CD14-positive monocyte (primary cell): ENCODE measurements around the gene FBXL4. TPM values are rescaled to one million over a fixed set of nuclear protein-coding genes. Genes with fewer than 3 reads are reported as not detected.

Experiments used
- DNase-seq, 3 donors: peaks; one replicate each; pipeline ENCODE4 v3.0.0-alpha.2; 2011 to 2022
- H2AFZ ChIP-seq: 2 replicates; pipeline ENCODE4 v1.6.0; 2012; ENCODE audit warnings: mild to moderate bottlenecking, low read depth, low read length, inconsistent platforms; ENCODE audit not compliant: insufficient read depth, poor library complexity, severe bottlenecking
- H3K27ac ChIP-seq, 2 donors: 1 replicate in 1 of 2; 2 replicates in 1 of 2; pipeline ENCODE4 v1.5.1; 2012 to 2013; ENCODE audit warnings: low read length in 2 of 2, control low read depth in 1 of 2, inconsistent platforms in 1 of 2, low read depth in 1 of 2, mild to moderate bottlenecking in 1 of 2
- H3K27me3 ChIP-seq, 2 donors: one replicate each; pipeline versions ENCODE4 v1.6.0 to v1.6.1; 2011 to 2013; ENCODE audit warnings: low read length in 2 of 2; ENCODE audit not compliant: control insufficient read depth in 2 of 2, insufficient read depth in 2 of 2
- H3K36me3 ChIP-seq, 2 donors: replicated peaks in 1 of 2; 1 replicate in 1 of 2; 2 replicates in 1 of 2; pipeline versions ENCODE4 v1.5.1 to v1.6.1; 2012 to 2013; ENCODE audit warnings: low read length in 2 of 2, control low read depth in 1 of 2, inconsistent platforms in 1 of 2, mild to moderate bottlenecking in 1 of 2; ENCODE audit not compliant: insufficient read depth in 2 of 2, control insufficient read depth in 1 of 2
- H3K4me1 ChIP-seq, 2 donors: 1 replicate in 1 of 2; 2 replicates in 1 of 2; pipeline versions ENCODE4 v1.5.1 to v1.6.1; 2012 to 2013; ENCODE audit warnings: low read length in 2 of 2, control low read depth in 1 of 2, inconsistent platforms in 1 of 2, mild to moderate bottlenecking in 1 of 2, moderate library complexity in 1 of 2; ENCODE audit not compliant: insufficient read depth in 2 of 2, control insufficient read depth in 1 of 2
- H3K4me2 ChIP-seq: replicated peaks from 2 replicates; pipeline ENCODE3; 2012; ENCODE audit warnings: low read length, moderate library complexity, mild to moderate bottlenecking; ENCODE audit not compliant: poor library complexity, severe bottlenecking; ENCODE audit errors: extremely low read depth
- H3K4me3 ChIP-seq, 3 experiments: fragments of 200-600 bp in 1 of 3; sonication (generic) in 1 of 3; replicated peaks in 1 of 3; 1 replicate in 2 of 3; 2 replicates in 1 of 3; pipeline ENCODE4 v1.5.1; 2011 to 2013; ENCODE audit warnings: low read length in 3 of 3, mild to moderate bottlenecking in 3 of 3, control low read depth in 2 of 3, low read depth in 2 of 3, inconsistent platforms in 1 of 3, moderate library complexity in 1 of 3
- H3K79me2 ChIP-seq: 2 replicates; pipeline ENCODE4 v1.6.0; 2012; ENCODE audit warnings: mild to moderate bottlenecking, control low read depth, inconsistent platforms, low read length, moderate library complexity; ENCODE audit not compliant: insufficient read depth
- H3K9ac ChIP-seq: 2 replicates; pipeline ENCODE4 v1.6.0; 2017; ENCODE audit warnings: low read length, mild to moderate bottlenecking; ENCODE audit not compliant: insufficient read depth, poor library complexity, severe bottlenecking
- H3K9me3 ChIP-seq, 2 donors: replicated peaks in 1 of 2; 1 replicate in 1 of 2; 2 replicates in 1 of 2; pipeline versions ENCODE4 v1.5.1 to v1.6.1; 2012 to 2013; ENCODE audit warnings: low read length in 2 of 2, control low read depth in 1 of 2; ENCODE audit not compliant: control insufficient read depth in 1 of 2, insufficient read depth in 1 of 2
- H4K20me1 ChIP-seq: 2 replicates; pipeline ENCODE4 v1.6.0; 2012; ENCODE audit warnings: mild to moderate bottlenecking, low read length, control low read depth, moderate library complexity; ENCODE audit not compliant: insufficient read depth
- H3K27ac Mint-ChIP-seq, 7 donors: one replicate each; pipeline ENCODE4 v1.8.0; 2020; ENCODE audit warnings: mild to moderate bottlenecking in 7 of 7, mixed read lengths in 7 of 7, moderate library complexity in 6 of 7, inconsistent platforms in 2 of 7
- H3K27me3 Mint-ChIP-seq, 3 donors: one replicate each; pipeline ENCODE4 v1.8.0; 2021 to 2022; ENCODE audit warnings: low read depth in 3 of 3, mild to moderate bottlenecking in 3 of 3, mixed read lengths in 3 of 3, moderate library complexity in 3 of 3, inconsistent platforms in 1 of 3
- H3K36me3 Mint-ChIP-seq, 2 donors: one replicate each; pipeline ENCODE4 v1.8.0; 2020; ENCODE audit warnings: mixed read lengths in 2 of 2, inconsistent platforms in 1 of 2, mild to moderate bottlenecking in 1 of 2
- H3K4me1 Mint-ChIP-seq: one replicate; pipeline ENCODE4 v1.8.0; 2020; ENCODE audit warnings: mild to moderate bottlenecking, mixed read lengths
- H3K4me3 Mint-ChIP-seq, 2 donors: one replicate each; pipeline ENCODE4 v1.8.0; 2020; ENCODE audit warnings: mild to moderate bottlenecking in 2 of 2, mixed read lengths in 2 of 2, moderate library complexity in 1 of 2
- H3K9me3 Mint-ChIP-seq, 7 donors: one replicate each; pipeline ENCODE4 v1.8.0; 2020 to 2022; ENCODE audit warnings: mixed read lengths in 7 of 7, mild to moderate bottlenecking in 6 of 7, moderate library complexity in 6 of 7, inconsistent platforms in 2 of 7
- WGBS: methylation state at CpG from one replicate; pipeline ENCODE4 v1.1.5; 2013; ENCODE audit warnings: missing lambda C conversion rate; ENCODE audit not compliant: insufficient coverage; 5-methylcytosine and 5-hydroxymethylcytosine counted together
- intact Hi-C, 2 donors: fragments of 100-400 bp; cut with micrococcal nuclease; formaldehyde crosslinking; loops; one replicate each; pipeline versions ENCODE4 v1.15.0 to v1.15.1; 2023
- polyA plus RNA-seq, 3 donors: library from polyadenylated mRNA; depleted of rRNA in 1 of 3; unstranded in 2 of 3; stranded (reverse) in 1 of 3; fragments of 300-500 nt in 2 of 3; fragments of >200 nt in 1 of 3; fragmentation: Illumina TruSeq in 2 of 3; gene quantifications; 1 replicate in 2 of 3; 2 replicates in 1 of 3; pipeline ENCODE4 v1.2.3, GENCODE V29; 2012 to 2021
- TF ChIP-seq, protein P1 (sequence below): fragments of 200-600 bp; IDR thresholded peaks from one replicate; pipeline ENCODE4 v1.8.0; 2022; ENCODE audit warnings: antibody characterized with exemption, mild to moderate bottlenecking

The FBXL4 gene
- polyA plus RNA-seq, 3 donors = 5.7 to 10.9 (median 8.6) TPM

GRCh38 chr6:98871057-98871456, 76.7 kb downstream of the FBXL4 start:
- DNase-seq = no peak
- H2AFZ ChIP-seq = no peak overlapping the region
- H3K4me3 ChIP-seq = no peak overlapping the region
- no peak overlapping the region for H3K4me2 ChIP-seq
- H3K36me3 ChIP-seq = peaks cover 5 to 21% of the 10 kb centered on the region in 2 donors
- no peaks in the 10 kb centered on the region for H3K27me3 ChIP-seq
- TF ChIP-seq, protein P1, sequence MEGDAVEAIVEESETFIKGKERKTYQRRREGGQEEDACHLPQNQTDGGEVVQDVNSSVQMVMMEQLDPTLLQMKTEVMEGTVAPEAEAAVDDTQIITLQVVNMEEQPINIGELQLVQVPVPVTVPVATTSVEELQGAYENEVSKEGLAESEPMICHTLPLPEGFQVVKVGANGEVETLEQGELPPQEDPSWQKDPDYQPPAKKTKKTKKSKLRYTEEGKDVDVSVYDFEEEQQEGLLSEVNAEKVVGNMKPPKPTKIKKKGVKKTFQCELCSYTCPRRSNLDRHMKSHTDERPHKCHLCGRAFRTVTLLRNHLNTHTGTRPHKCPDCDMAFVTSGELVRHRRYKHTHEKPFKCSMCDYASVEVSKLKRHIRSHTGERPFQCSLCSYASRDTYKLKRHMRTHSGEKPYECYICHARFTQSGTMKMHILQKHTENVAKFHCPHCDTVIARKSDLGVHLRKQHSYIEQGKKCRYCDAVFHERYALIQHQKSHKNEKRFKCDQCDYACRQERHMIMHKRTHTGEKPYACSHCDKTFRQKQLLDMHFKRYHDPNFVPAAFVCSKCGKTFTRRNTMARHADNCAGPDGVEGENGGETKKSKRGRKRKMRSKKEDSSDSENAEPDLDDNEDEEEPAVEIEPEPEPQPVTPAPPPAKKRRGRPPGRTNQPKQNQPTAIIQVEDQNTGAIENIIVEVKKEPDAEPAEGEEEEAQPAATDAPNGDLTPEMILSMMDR = no peak
- no peaks in the 10 kb centered on the region for H3K79me2 ChIP-seq
- Mint-ChIP-seq H3K4me1 (no peaks in the 10 kb centered on the region), H3K27me3 (no peaks in the 10 kb centered on the region), H3K4me3 (no peak overlapping the region), H3K27ac (no peak overlapping the region), H3K36me3 (peaks cover 20 to 26% of the 10 kb centered on the region in 2 donors), H3K9me3 (peaks cover 0 to 1% (median 0%) of the 10 kb centered on the region in 7 donors)
- no CpG with 5 or more reads among the region's 3 CpGs for whole genome bisulfite sequencing
- no peaks in the 10 kb centered on the region for H3K4me1 ChIP-seq
- H3K27ac ChIP-seq = no peak overlapping the region
- no peak overlapping the region for H3K9ac ChIP-seq
- H4K20me1 ChIP-seq = no peaks in the 10 kb centered on the region
- intact Hi-C loops = no loop called here
- H3K9me3 ChIP-seq = no peaks in the 10 kb centered on the region

GRCh38 chr6:98864497-98864896, 83.2 kb downstream of the FBXL4 start:
- H3K36me3 ChIP-seq = no peaks in the 10 kb centered on the region
- H3K4me1 Mint-ChIP-seq = no peaks in the 10 kb centered on the region
- no peak overlapping the region for H3K4me2 ChIP-seq
- H3K4me3 ChIP-seq = no peak overlapping the region
- H3K27me3 Mint-ChIP-seq = peaks cover 0 to 2% (median 0%) of the 10 kb centered on the region in 3 donors
- no peak overlapping the region for H3K4me3 Mint-ChIP-seq
- H3K27ac ChIP-seq = no peak overlapping the region
- peaks cover 0 to 1% (median 0%) of the 10 kb centered on the region in 7 donors for H3K9me3 Mint-ChIP-seq
- intact Hi-C loops = no loop called here
- WGBS = 92% methylated on average over 2 of the region's 6 CpGs
- H3K4me1 ChIP-seq = no peaks in the 10 kb centered on the region
- no peak overlapping the region for H2AFZ ChIP-seq
- no peak overlapping the region for H3K9ac ChIP-seq
- no peaks in the 10 kb centered on the region for H3K9me3 ChIP-seq
- peaks cover 8 to 9% of the 10 kb centered on the region in 2 donors for H3K36me3 Mint-ChIP-seq
- no peak for DNase-seq
- no peaks in the 10 kb centered on the region for H3K27me3 ChIP-seq
- H3K27ac Mint-ChIP-seq = no peak overlapping the region
- H4K20me1 ChIP-seq = no peaks in the 10 kb centered on the region
- H3K79me2 ChIP-seq = no peaks in the 10 kb centered on the region
- TF ChIP-seq, protein P1 = no peak
